GM06990 (cell line): ENCODE measurements around the gene PINK1.
A peak's percentile ranks its signal among the peaks of the same experiment; 100 is the strongest.

Experiments used
- DNase-seq: peaks from one replicate; pipeline ENCODE4 v3.0.0-alpha.2; 2011; ENCODE audit not compliant: insufficient read length; ENCODE audit errors: extremely low read depth
- H3K27me3 ChIP-seq: replicated peaks from 2 replicates; pipeline ENCODE4 v1.6.0; 2011; ENCODE audit warnings: low read length; ENCODE audit not compliant: control insufficient read depth, insufficient read depth
- H3K36me3 ChIP-seq: 2 replicates; pipeline ENCODE4 v1.5.1; 2011; ENCODE audit warnings: low read length; ENCODE audit not compliant: control insufficient read depth, insufficient read depth
- H3K4me3 ChIP-seq: replicated peaks from 2 replicates; pipeline ENCODE4 v1.5.1; 2011; ENCODE audit warnings: low read depth, mild to moderate bottlenecking, control low read depth, low read length
- CTCF ChIP-seq: IDR thresholded peaks from 2 replicates; pipeline ENCODE4 v1.5.1; 2011; ENCODE audit warnings: low read length, control low read depth, mild to moderate bottlenecking, inconsistent platforms; ENCODE audit not compliant: insufficient read depth, poor library complexity, severe bottlenecking

The PINK1 gene

GRCh38 chr1:20660847-20661206 is 27.6 kb downstream of the PINK1 start:
- H3K36me3 ChIP-seq = peaks cover 12% of the 10 kb centered on the region
- no peaks in the 10 kb centered on the region for H3K27me3 ChIP-seq
- DNase-seq = no peak
- H3K4me3 ChIP-seq = peak overlapping the region; percentile 99
- no peak for TF ChIP-seq CTCF

- TF ChIP-seq CTCF = peak; percentile 48
- H3K36me3 ChIP-seq = peaks cover 8% of the 10 kb centered on the region
- peak; percentile 98 for DNase-seq
- H3K27me3 ChIP-seq = no peaks in the 10 kb centered on the region
- H3K4me3 ChIP-seq = peak within 1 kb of the TSS; percentile 99
Measured at GRCh38 chr1:20661207-20662109, 28.2 kb downstream of the PINK1 start, which contains the start of gene DDOST. TSS of gene DDOST (minus strand) at chr1:20661369. CDS start at chr1:20661350, 19 bp downstream.

DNA sequence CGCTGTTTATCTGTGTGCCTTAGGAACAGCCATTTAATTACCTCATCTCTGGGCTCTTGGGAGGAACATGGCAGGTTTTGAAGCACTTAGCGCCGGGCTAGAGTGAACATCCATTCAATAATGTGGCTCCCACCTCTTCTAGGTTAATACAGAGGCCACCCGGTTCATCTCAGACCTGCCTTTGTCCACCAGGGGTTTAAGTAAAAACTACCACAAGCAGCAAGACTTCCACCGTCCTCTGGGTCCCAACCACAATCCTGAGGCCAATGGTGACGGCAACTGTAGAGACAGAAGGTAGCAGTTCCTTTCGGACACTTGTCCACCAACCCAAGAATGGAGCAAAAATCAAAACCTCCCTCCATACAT is 28.8 kb downstream of the PINK1 start:
- no peak for DNase-seq
- Histone ChIP-seq H3K27me3 (no peaks in the 10 kb centered on the region), H3K36me3 (peaks cover 6% of the 10 kb centered on the region), H3K4me3 (peak overlapping the region; percentile 88)
- TF ChIP-seq CTCF = no peak

DNA sequence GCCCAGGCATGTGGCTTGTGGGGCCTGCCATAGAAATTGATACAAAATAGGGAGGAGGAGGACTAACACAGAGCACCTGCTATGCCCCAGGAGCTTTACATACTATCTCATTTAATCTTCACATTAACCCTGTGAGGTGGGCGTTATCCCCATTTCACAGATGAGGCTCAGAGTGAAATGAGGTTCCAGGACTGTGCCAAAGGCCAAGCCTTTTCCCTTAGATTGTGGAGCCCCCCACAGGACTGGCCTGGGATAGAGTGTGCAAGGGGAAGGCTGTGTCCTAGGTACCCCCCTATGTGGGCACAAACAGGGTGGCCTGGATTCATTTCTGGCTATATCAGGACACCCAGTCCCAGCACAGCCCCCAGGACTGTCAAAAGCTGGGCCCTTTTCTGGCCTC is 30.1 kb downstream of the PINK1 start:
- no peaks in the 10 kb centered on the region for H3K36me3 ChIP-seq
- TF ChIP-seq CTCF = no peak
- H3K27me3 ChIP-seq = no peaks in the 10 kb centered on the region

GRCh38 chr1:20663969-20664715 is 30.9 kb downstream of the PINK1 start:
- no peak for DNase-seq
- H3K36me3 ChIP-seq = no peaks in the 10 kb centered on the region
- TF ChIP-seq CTCF = no peak

More for the DNA sequence above, 30.1 kb downstream of the PINK1 start:
- no peak for DNase-seq
- no peak overlapping the region for H3K4me3 ChIP-seq

More at GRCh38 chr1:20663969-20664715, 30.9 kb downstream of the PINK1 start:
- no peaks in the 10 kb centered on the region for H3K27me3 ChIP-seq
- no peak overlapping the region for H3K4me3 ChIP-seq
